ENCODE data around the gene SNX1.
"Not testable (repeated sequence)": the region's sequence is repeated elsewhere in the genome, so short reads cannot be mapped to it uniquely, and the experiment has no call there.

GRCh38 chr15:64053674-64054073 lies 42.1 kb upstream of the SNX1 start:
- TF ChIP-seq CTCF (optimal IDR thresholded peaks at IDR 0.05 in 1 of 3, IDR thresholded peaks at IDR 0.05 in 1 of 3, conservative IDR thresholded peaks at IDR 0.05 in 1 of 3; ENCODE audit: extremely low read depth in 1 of 3, insufficient read depth in 2 of 3, low read length in 3 of 3); EZH2 (IDR thresholded peaks at IDR 0.05; ENCODE audit: low read length): not testable (repeated sequence)

Measured in keratinocyte (primary cell).